ENCODE measurements around the gene PRRT4. TPM values are rescaled to one million over a fixed set of nuclear protein-coding genes. Genes with fewer than 3 reads are reported as not detected.

PRRT4 gene
- total and polyA plus RNA-seq, 2 of the 13 experiments (the other 11 are each of a cell fraction or from before 2014, with no cell fraction given): not detected

DNA sequence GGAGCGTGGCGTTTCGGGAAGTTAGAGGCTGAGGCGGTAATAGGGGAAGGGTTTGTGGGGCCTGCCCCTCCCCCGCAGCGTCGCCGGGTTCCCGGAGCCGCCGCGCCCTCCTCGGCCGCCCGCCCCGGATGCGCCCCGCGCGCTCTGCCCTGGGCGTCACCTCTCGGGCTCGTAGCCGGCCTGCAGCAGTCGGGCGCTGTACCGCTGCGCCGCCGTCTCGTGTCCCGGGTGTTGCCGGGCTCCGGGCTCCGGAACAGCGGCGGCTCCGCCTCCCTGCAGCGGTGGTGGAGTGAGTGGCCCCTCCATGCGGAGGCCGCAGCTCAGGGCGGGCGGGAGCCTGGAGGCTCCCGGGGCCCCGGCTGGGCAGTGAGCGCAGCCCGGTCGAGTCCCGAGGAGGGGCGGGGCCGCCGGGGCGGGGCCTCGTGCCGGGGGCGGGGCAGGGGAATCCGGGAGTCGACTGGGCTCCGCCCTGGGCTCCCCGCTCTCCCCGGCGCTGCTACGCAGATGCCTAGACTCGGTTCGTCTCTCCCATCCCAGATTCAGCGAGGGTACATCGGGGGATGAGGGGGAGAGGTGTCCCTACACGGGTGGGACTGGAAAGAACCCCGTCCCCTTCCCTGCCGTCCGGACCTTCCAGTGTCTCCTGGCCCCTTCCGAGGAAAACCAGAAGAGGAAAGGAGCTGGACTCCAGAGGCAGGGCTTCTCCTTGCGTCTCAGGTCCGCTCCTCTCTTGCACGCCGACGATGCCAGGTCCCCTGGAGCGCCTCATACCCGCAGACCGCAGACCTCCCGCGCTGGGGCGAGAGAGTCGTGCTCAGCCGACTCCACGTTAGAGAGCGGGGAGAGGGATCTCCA, 48.3 kb upstream of the PRRT4 start, which contains the start of gene IMPDH1 (continued):
- TF ChIP-seq, protein P1, sequence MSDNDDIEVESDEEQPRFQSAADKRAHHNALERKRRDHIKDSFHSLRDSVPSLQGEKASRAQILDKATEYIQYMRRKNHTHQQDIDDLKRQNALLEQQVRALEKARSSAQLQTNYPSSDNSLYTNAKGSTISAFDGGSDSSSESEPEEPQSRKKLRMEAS (IDR thresholded peaks at IDR 0.05): peak; percentile 44; the same call in 1 of the 2 replicates
- TF ChIP-seq, protein P2, sequence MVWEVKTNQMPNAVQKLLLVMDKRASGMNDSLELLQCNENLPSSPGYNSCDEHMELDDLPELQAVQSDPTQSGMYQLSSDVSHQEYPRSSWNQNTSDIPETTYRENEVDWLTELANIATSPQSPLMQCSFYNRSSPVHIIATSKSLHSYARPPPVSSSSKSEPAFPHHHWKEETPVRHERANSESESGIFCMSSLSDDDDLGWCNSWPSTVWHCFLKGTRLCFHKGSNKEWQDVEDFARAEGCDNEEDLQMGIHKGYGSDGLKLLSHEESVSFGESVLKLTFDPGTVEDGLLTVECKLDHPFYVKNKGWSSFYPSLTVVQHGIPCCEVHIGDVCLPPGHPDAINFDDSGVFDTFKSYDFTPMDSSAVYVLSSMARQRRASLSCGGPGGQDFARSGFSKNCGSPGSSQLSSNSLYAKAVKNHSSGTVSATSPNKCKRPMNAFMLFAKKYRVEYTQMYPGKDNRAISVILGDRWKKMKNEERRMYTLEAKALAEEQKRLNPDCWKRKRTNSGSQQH (CRISPR knock-in tag; IDR thresholded peaks at IDR 0.05; ENCODE audit: low read depth): no peak
- TF ChIP-seq SIX4 (CRISPR knock-in tag; IDR thresholded peaks at IDR 0.05) (no peak), GABPB1 (CRISPR knock-in tag; IDR thresholded peaks at IDR 0.05) (peak; percentile 34; the same call in 1 of the 2 replicates), SNAPC2 (CRISPR knock-in tag; IDR thresholded peaks at IDR 0.05) (no peak), SRSF1 (optimal IDR thresholded peaks at IDR 0.05; ENCODE audit: low read depth, low read length) (no peak), ZNF10 (CRISPR knock-in tag; IDR thresholded peaks at IDR 0.05; ENCODE audit: borderline replicate concordance, low read depth) (no peak), TOE1 (CRISPR knock-in tag; IDR thresholded peaks at IDR 0.05) (no peak), TP53 (CRISPR knock-in tag; conservative IDR thresholded peaks at IDR 0.05) (no peak), RFX1 (IDR thresholded peaks at IDR 0.05) (no peak), NR3C1 (CRISPR knock-in tag; IDR thresholded peaks at IDR 0.05) (no peak), ZNF713 (CRISPR knock-in tag; IDR thresholded peaks at IDR 0.05) (no peak), ETV6 (CRISPR knock-in tag; conservative IDR thresholded peaks at IDR 0.05) (no peak), SMC3 (IDR thresholded peaks at IDR 0.05; ENCODE audit: low read length) (no peak), SIN3A (IDR thresholded peaks at IDR 0.05; ENCODE audit: borderline replicate concordance, low read depth, low read length) (0 out of 2 replicates have a peak, but pooled peaks have one; percentile 29), RCOR2 (CRISPR knock-in tag; IDR thresholded peaks at IDR 0.05) (no peak), KLF12 (CRISPR knock-in tag; IDR thresholded peaks at IDR 0.05; ENCODE audit: borderline replicate concordance) (peak; percentile 83; the same call in 1 of the 2 replicates)
- TF ChIP-seq, protein P3, sequence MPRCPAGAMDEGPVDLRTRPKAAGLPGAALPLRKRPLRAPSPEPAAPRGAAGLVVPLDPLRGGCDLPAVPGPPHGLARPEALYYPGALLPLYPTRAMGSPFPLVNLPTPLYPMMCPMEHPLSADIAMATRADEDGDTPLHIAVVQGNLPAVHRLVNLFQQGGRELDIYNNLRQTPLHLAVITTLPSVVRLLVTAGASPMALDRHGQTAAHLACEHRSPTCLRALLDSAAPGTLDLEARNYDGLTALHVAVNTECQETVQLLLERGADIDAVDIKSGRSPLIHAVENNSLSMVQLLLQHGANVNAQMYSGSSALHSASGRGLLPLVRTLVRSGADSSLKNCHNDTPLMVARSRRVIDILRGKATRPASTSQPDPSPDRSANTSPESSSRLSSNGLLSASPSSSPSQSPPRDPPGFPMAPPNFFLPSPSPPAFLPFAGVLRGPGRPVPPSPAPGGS (CRISPR knock-in tag; IDR thresholded peaks at IDR 0.05): peak; percentile 74; the same call in 1 of the 2 replicates
- TF ChIP-seq, protein P4, sequence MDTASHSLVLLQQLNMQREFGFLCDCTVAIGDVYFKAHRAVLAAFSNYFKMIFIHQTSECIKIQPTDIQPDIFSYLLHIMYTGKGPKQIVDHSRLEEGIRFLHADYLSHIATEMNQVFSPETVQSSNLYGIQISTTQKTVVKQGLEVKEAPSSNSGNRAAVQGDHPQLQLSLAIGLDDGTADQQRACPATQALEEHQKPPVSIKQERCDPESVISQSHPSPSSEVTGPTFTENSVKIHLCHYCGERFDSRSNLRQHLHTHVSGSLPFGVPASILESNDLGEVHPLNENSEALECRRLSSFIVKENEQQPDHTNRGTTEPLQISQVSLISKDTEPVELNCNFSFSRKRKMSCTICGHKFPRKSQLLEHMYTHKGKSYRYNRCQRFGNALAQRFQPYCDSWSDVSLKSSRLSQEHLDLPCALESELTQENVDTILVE (CRISPR knock-in tag; IDR thresholded peaks at IDR 0.05): no peak
- TF ChIP-seq, protein P5, sequence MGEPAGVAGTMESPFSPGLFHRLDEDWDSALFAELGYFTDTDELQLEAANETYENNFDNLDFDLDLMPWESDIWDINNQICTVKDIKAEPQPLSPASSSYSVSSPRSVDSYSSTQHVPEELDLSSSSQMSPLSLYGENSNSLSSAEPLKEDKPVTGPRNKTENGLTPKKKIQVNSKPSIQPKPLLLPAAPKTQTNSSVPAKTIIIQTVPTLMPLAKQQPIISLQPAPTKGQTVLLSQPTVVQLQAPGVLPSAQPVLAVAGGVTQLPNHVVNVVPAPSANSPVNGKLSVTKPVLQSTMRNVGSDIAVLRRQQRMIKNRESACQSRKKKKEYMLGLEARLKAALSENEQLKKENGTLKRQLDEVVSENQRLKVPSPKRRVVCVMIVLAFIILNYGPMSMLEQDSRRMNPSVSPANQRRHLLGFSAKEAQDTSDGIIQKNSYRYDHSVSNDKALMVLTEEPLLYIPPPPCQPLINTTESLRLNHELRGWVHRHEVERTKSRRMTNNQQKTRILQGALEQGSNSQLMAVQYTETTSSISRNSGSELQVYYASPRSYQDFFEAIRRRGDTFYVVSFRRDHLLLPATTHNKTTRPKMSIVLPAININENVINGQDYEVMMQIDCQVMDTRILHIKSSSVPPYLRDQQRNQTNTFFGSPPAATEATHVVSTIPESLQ (CRISPR knock-in tag; conservative IDR thresholded peaks at IDR 0.05): no peak
- TF ChIP-seq, protein P6, sequence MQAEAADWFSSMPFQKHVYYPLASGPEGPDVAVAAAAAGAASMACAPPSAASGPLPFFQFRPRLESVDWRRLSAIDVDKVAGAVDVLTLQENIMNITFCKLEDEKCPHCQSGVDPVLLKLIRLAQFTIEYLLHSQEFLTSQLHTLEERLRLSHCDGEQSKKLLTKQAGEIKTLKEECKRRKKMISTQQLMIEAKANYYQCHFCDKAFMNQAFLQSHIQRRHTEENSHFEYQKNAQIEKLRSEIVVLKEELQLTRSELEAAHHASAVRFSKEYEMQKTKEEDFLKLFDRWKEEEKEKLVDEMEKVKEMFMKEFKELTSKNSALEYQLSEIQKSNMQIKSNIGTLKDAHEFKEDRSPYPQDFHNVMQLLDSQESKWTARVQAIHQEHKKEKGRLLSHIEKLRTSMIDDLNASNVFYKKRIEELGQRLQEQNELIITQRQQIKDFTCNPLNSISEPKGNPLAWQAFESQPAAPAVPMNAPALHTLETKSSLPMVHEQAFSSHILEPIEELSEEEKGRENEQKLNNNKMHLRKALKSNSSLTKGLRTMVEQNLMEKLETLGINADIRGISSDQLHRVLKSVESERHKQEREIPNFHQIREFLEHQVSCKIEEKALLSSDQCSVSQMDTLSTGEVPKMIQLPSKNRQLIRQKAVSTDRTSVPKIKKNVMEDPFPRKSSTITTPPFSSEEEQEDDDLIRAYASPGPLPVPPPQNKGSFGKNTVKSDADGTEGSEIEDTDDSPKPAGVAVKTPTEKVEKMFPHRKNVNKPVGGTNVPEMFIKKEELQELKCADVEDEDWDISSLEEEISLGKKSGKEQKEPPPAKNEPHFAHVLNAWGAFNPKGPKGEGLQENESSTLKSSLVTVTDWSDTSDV (CRISPR knock-in tag; IDR thresholded peaks at IDR 0.05): peak; percentile 38; the same call in 1 of the 2 replicates

Measured in HepG2 (cell line).